Fibroblast of skin of back (primary cell): ENCODE data around the gene CDH13.

Source experiments
- DNase-seq: peaks from one replicate; pipeline ENCODE4 v3.0.0-alpha.2; 2013

CDH13 gene

DNA sequence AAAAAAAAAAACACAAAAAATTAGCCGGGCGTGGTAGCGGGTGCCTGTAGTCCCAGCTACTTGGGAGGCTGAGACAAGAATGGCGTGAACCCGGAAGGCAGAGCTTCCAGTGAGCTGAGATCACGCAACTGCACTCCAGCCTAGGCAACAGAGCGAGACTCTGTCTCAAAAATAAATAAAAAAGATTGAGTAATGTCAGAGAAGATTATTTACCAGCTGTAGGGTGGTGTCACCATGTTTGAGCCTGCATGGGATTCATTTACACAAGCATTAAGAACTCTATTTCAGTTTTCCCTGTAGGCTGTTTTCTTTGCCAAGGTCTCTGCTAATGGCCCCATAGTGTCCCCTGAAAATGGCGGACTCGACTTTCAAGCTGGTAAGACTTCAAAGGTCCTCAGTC is 575.0 kb downstream of the CDH13 start:
- no peak for DNase-seq

DNA sequence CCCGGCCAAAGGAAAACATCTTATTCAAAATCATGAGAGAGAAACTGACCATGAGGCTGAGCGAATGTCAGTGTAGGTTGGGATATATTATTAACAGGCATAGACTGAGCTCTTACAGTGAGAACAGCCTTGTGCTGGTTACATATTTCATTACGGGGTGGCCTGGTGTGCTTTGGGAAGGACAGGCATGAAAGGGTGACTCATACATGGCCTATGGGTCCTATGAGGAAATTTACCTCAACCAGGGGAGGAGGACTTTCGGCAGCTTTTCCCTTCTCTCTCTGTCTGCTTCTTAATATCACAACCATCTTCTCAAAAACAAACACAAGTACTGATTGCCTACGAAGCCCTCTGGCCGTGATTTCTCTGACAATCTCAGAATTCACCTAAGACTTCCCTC is 579.1 kb downstream of the CDH13 start:
- DNase-seq: no peak

DNA sequence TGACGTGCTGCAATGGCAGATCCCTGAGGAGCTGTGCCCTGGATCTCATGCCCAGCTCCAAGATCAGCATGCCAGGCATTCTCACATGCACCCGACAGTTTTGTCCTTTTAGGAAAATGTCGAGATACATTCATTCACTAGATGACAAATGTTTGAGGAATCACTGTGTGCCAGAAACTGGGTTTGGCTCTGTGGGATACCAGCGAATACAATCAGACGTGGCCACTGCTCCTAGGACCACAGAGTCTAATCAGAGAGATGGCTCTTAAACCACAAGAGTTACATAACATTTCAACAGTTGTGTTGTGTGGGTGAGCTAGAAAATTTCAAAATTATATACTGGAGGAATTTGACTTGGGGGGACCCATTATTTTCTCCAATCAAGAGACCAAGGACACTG is 579.7 kb downstream of the CDH13 start:
- DNase-seq: no peak

DNA sequence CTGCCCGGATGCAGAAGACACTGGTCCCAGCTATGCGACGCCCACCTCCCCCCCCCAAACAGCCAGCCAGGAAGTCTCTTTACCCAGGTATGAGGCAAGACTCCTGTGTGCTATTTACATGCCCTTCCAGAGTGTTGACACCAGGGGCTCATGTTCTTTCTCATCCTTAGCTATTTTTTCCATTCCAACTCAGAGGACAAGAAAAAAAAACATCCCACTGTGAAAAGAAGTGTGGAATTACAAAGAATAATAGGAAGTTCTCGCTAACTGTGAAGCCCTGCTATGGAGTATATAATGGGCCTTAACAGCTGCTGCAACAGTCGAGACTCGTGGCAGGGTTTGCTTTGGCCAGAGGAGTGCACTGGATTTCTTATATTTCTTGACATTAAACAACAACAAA is 584.9 kb downstream of the CDH13 start:
- peak; percentile 43 for DNase-seq

DNA sequence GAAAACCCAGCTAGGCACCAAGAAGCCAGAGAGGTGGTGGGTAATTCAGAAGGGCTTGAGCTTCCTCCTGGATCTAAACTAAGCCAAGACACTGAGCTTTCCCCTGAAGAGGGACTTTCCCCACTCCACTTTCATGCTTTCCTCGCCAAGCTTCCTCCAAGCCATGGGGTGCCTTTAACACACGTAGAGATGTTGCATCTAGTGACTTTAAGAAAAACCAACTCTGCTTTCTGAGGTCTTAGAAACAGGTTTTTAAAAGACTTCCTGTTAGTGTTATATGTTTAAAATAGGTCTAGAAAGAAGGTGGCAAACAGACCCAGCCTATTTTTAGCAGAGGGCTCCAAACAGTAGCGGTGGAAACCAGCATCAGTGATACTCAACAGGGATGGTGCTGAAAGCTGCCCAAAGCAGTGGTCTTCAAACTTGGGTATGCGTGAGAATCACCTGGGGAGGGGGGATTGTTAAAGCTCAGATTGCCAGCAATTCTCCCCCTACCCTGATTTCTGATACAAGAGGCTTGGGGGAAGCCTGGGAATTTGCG is 585.6 kb downstream of the CDH13 start:
- no peak for DNase-seq

DNA sequence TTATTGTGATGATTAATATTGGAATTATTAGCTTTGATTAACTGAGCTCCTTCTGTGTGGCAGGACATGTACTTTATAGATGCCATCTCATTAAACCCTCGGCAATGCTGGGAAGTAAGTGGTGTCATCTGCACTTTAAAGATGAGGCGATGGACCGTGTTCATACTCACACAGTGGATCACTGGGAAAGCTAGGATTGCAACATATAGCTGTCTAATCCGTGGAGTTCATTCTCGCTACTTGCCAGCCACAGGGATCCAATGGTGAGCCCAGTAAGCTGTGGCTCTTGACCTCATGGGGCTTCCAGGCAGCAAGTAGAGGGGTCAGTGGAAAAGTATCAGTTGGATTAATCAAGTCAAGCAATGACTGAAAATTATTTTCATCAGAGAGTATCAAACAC is 587.9 kb downstream of the CDH13 start:
- no peak for DNase-seq

DNA sequence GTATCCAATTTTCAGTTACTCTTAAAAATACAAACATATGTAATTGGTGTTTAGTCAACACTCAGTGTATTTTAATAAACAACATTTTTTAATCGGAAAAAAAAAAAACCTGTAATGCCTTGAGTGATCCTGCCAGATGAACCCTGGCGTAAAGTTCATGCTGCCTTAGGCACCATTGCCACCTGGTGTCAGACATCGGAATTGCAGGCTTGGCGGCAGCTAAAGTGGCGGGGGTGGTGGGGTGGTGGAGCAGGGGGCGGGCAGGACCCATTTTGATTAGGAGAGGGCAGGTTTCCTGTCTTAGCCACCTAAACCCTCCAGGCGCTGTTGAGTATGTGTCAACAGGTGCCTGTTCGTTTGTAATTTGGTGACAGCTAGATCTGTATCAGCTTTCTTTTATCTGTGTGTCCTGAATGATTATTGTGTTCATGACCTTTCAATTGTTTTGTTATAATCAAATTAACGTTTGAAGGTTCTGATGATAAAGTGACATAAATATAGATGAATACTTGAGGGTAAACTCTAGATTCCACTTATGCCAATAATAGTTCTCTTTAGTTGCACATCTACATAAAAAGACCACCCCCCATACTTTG is 588.7 kb downstream of the CDH13 start:
- peak; percentile 33 for DNase-seq

DNA sequence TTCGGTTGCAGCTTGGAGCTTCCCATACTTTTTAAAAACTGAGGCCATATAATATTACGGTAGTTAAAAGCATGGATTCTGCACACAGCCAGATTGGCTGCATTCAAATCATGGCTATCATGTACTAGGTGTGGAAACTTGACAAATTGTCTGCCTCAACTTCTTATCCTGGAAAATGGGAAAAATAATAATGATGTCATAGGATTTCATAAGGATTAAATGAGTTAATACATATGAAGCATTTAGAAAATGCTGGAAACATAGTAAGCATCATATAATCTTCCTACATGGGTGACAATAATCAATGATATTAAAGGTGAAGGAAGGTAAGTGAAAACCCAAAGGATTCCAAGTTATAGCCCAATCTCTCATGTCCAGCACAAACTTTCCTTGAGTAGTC is 592.5 kb downstream of the CDH13 start:
- DNase-seq: no peak

DNA sequence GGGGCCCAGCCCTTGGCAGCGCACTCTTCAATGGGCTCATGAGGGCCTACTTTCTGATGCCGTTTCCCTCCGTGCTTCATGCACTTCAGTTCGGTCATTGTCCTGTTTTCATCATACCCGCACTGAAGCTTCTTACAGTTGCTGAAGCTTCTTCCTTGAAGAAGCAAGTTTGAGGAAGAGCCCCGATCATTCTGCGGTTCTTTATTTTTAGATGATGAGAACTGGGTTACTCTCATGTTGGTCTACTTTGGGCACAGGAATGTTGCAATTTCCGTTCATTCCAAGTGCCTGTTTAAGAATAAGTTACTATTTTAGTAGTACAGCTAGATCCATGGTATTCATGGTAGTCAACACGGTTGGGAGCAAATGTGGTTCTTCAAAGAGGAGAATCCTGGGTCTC is 593.3 kb downstream of the CDH13 start:
- DNase-seq: no peak

DNA sequence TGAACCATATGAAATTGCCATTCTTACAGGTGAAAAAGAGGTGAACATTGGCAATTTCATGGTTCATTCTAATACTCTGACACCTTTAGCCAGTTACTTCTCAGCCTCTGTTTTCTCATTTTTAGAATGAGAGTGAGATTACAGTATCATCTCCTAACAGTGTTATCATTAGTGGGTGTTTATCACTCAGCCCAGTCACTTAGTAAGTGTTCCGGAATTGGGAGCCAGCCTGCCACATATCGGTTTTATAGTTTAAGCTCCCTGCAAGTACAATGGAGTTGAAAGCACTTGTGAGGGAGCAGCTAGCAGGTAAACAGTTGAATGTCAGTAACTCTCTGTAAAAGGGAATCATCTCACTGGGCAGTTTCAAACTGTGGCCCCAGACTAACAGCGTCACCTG is 597.9 kb downstream of the CDH13 start:
- DNase-seq: no peak

DNA sequence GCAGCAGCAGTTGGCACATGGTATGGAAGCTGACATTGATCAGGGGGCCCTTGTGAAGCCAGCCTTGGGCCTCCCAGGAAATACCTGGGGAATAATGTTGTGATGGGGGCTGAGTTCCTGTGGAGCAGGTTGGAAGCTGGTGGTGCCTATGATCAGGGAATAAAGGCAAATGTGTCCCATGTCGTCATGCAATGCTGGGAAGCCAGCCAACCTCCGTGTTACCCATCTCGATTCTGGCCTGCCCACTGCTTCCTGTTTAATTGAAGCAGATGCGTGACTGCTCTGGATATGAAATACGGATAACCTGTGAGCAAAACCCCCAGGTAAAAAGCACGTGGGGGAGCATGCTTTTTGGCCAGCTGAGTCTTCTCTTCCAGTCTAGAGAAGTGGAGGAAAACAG is 600.6 kb downstream of the CDH13 start:
- no peak for DNase-seq

DNA sequence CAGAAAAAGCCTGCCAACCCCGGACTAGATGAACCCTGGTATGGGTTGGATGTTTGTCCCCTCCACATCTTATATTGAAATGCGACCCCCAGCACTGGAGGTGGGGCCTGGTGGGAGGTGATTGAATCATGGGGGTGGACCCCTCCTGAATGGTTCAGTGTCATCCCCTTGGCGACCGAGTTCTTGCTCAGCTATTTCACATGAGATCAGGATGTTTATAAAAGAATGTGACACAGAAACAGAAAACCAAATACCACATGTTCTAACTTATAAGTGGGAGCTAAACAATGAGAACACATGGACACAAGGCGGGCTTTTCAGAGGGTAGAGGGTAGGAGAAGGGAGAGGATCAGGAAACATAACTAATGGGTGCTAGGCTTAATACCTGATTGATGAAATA is 605.0 kb downstream of the CDH13 start:
- peak; percentile 52 for DNase-seq

DNA sequence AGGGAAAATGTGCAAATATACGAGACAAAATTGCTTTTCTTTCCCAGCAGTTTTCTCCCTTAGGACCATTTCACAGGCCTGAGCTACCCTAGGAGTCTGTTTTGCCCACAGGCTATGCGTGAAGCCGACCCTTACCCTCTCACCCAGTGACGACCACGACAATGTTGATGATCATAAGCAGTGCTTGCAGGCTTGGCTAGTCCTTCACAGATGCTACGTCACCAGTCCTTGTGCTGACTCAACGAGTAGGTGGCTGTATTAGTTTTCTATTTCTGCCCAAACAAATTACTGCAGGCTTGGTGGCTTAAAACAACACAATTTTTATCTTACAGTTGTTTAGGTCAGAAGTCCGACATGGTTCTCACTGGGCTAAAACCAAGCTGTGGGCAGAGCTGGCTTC is 606.4 kb downstream of the CDH13 start:
- no peak for DNase-seq

DNA sequence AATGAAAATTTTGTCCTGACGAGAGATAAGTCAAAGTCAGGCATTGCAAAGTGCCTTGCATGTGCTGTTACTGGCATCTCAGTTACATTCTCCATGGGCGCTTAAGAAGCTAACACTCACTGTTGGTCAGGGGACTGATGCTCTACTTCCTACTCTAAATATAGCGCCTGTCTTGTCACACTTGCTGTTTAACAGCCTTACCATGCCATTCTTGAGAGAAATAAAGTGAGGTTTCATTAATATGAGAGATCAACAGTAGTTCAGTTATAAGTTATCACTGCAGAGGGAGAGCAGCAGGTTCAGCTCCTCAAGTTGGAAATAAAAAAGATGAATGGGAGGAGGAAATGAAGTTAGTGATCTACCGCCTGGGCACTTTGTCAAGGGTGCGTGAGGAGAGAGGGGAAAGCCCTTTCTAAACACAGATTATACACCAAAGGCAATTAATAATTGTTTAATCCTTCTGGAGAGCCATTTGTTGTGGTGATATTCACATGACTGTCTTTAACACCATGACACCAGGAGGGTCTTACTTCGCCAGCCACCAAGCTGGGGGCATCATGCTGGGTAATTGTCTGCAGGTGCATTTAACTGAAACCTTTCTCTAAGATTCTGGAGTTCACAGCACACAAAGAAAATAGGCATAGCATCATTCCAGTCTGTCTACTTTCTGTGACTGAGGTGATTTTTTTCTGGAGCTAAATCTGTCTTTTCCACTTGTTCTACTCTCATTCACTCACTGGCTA is 612.4 kb downstream of the CDH13 start:
- DNase-seq: no peak

DNA sequence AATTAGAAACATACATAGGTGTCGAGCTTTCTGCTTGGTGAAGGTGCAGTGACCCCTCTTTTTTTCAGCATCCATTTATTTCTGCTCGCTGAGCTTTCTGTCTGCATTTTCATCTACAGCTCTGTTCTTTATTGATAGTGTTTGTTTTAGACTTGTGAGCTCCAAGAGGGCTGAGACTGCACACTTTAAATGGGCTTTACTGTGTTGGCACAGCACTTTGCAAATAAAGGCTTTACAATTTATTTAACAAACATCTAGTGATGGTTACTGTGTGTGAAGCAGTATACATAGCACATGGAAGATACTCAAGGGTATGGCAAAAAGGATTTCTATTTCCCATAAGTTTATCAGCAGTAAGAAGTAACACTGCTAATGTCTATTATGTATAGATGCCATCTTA is 617.3 kb downstream of the CDH13 start:
- DNase-seq: no peak

DNA sequence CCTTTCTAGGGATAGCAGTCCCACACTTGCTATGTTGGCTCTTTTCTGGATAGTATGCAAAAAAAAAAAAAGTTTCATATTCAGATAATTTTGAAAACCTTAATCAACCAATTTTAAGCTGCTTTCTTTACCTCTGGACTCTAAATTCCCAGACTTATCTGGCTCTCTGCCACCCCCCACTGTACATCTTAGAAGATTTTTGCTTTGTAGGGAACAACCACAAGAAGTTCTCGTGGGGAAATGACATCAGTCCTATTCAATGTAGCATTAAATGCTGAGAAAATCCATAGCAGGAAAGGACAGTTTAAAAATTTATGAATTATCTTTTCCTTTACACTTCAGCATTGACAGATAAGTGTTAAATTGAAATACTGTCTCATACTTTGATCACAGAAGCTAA is 618.3 kb downstream of the CDH13 start:
- DNase-seq: peak; percentile 74

DNA sequence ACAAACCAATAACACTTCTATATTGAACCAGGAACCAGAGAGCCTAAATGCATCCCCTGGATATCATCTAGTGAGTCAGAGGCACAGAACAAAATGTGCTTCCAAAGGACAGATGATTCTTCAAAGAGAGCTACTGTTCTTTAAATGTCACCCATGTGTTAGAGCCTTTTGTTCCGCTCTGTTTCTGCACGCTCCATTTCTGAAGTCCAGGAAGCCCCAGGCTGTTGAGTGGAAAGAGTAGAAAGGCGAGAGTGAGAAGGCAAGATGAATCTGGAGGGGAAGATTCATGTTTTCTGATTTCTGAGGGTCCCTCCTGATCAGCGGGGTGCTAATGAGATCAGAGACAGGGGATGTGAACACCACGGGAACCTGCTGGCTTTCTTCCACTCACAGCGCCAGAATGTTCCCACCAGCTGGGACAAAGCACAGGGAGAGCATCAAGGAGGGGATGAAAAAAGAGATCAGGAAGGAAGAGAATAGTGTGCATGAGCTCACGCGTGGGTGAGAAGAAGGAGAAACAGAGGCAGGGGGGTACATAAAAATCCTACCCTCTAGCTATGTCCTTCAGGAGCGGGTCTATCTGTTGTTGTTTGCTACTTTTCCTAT is 621.1 kb downstream of the CDH13 start:
- DNase-seq: no peak

DNA sequence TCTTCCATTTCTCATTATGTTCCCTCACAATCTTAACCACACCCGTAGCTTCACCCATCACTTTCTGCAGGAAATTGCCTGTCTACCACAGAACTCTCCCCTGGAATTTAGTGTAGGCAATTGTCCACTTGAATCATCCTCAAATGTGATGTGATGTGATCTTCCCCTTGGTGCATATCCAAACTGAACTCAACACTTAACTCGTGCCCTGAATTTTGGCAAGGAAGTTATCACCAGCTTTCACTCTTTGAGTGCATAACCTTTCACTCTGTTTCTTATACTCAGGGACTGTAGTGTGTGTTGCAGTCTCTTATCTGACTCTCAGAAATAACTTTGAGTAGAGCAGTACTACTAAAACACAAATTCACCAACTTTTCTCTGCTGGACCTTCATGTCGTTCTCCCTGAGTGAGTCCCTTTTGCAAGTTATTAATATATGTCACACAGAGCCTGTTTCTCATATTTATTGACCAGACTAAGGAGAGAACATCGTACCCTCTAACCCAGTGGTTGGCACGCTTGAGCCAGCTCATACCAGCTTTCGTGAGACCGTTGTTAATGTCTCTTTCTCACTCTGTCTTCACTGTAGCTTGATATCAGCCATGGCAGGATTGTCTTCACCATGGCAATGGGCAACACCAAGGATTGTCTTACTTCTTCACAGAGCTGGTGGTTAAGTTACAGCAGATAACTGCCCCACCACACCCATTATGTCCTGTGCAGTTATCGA is 622.1 kb downstream of the CDH13 start:
- no peak for DNase-seq

DNA sequence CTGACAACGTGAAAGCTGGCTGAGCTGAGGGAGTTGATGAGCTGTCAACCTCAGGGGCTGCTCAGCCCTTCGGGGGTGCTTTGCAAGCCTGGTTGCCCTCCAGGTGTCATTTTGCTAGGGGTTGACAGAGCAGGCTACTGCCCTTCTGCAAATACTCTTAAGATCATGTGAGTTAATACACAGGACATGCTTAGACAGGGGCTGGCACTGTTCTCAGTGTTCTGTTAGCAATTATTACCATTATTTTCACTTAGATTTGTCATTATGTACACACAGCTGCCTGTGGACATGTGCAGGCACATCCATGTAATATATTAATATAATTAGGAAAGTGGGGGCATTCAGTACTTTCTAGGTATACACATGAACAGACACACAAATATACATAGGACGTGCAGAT is 626.8 kb downstream of the CDH13 start:
- DNase-seq: no peak

DNA sequence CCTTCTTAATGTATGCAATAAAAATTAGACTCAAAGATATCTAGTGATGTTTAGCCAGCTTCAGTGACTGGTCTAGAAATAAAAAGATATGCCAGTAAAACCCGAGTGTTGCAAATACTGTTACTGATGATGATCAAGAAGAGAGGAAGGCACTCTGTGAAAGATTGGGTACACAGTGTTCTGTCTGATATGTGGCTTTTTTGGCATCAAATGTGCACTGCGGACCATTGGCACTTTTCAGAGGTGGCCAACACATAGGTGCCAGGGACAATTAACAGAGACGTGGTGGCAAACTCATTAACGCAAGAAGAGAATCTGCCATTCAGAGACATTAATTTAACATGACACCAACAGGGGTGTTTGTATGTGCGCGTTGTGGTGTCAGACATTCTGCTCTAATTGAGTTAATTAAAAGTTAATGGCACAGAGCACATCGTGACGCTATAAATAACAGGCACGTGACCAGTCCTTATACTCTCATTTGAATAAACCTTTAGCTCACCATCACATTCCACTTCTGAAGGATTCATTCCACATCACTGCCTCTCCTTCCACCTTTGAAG is 631.7 kb downstream of the CDH13 start:
- DNase-seq: no peak

DNA sequence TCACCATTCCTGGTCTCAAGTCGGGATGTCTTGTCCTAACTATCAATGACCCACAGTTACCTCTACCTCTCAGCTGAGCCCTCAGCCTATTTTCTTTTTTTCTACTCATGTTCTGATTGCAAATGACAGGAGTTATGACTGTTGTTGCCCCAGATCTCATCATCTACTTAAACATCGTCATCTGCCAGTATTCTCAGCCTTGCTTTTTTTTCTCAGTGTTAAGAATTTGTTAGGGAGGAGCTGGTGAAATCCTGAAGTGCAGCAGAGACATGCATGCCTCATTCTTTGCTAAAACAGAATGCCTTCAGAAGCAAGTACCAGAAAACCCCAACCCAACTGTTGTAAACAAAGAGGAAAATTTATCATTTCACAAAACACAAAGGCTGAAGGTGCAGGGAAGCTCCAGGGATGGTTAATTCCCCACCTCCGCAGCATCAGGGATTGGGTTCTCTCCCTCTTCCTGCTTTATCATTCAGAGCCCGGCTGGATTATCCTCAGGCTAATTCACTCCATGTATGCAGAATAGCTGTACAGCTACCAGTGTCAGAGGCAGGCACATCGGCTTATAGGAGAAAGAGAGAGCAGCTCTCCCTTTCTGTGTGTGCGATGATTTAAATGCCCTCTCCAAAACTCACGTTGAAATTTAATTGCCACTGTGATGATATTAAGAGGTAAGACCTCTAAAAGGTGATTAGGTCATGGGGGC is 640.2 kb downstream of the CDH13 start:
- no peak for DNase-seq

DNA sequence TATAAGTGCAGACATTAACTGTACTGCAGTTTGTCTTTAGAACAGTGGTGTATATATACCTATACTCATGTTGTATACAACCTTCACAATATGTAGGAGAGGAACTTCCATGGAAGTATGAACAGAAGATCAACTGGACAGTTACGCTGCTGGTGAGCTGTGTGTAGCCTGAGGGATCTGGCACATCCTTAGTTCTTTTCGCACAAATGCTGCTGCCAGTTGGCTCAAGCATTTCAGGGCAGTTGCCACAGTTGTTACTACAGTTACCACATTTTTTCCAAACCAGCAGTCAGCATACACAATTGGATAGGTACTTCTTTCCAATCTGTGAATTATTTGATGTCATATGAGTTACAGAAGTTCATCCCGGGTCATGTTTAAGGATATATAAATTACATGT is 641.4 kb downstream of the CDH13 start:
- DNase-seq: no peak
